Measurements from ENCODE around the gene TRIM44.
"Not testable (repeated sequence)": the region's sequence is repeated elsewhere in the genome, so short reads cannot be mapped to it uniquely, and the experiment has no call there.

The TRIM44 gene

GRCh38 chr11:35855671-35856070 lies 193.1 kb downstream of the TRIM44 start:
- DNase-seq (ENCODE audit: low read depth in 2 of 2), result no peak

- no peak for DNase-seq (ENCODE audit: low read depth in 2 of 2)
Measured at GRCh38 chr11:35856259-35856658, 193.7 kb downstream of the TRIM44 start.

- DNase-seq (ENCODE audit: low read depth in 2 of 2), result no peak
Measured at GRCh38 chr11:35856756-35857155, 194.2 kb downstream of the TRIM44 start.

DNA sequence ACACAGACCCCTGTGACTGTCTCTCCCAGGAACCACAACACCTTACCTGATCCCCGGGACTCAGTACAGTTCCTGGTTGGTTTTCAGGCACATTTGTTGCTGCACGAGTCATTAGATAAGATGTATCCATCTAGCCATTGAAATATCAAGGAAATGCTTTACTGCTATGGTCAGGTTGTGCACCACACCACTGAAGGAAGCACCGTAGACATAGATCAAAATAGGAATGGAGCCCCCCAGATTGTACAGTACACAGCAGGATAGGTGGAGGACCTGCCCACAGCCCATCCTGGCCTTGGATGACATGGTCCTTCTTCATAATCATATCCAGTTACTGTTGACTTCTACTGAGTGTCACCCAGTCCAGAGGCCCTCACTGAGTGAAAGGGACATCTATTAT lies 195.3 kb downstream of the TRIM44 start:
- no peak for DNase-seq (ENCODE audit: low read depth in 2 of 2)

GRCh38 chr11:35859301-35859700 lies 196.7 kb downstream of the TRIM44 start:
- DNase-seq (ENCODE audit: low read depth in 2 of 2), result no peak

- not testable (repeated sequence) for DNase-seq (ENCODE audit: low read depth in 2 of 2)
Measured at GRCh38 chr11:35860194-35860593, 197.6 kb downstream of the TRIM44 start.

DNA sequence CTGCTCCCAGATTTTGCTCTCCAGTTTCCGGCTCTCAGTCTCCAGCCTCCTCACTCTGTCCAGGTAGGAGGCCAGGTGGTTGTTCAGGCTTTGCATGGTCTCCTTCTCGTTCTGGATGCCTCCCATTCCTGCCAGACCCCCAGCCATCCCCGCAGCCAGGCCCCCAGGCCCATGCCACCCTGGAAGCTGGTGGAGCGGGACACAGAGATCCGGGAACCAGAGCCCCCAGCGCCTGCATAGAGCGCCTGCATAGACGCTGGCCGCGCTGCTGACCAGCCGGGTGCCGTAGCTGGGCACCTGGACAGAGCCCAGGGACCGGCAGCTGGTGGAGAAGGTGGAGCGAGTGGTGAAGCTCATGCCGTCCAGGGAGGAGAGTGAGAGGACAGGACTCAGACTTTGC lies 198.6 kb downstream of the TRIM44 start:
- DNase-seq (ENCODE audit: low read depth in 2 of 2), result no peak

GRCh38 chr11:35862666-35863065 lies 200.1 kb downstream of the TRIM44 start:
- no peak for DNase-seq (ENCODE audit: low read depth in 2 of 2)

DNA sequence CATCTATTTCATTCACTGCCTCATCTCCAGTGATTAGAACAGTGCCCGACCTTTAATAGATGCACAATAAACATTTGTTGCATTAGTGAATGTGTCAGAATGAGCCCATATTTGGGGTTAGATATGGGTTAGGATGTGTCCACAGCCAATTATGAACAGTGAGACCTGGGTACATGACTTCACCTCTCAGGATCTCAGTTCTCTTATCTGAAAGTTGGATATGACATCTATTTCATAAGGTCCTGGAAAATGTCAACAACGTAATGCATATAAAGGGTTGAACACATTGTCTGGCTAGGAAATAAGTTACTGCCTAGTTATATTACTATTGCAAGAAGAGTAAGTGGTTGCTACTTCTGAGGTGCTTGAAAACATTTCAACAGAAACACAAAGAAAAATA lies 201.6 kb downstream of the TRIM44 start:
- no peak for DNase-seq (ENCODE audit: low read depth in 2 of 2)

GRCh38 chr11:35866601-35867000 lies 204.0 kb downstream of the TRIM44 start:
- DNase-seq (ENCODE audit: low read depth in 2 of 2), result no peak

All from activated CD4-positive, alpha-beta T cell treated with anti-CD3 and anti-CD28 coated beads for 24 hours (primary cell).